IMR-90 (cell line): Measurements from ENCODE around the gene CFL2. TPM values are rescaled to one million over a fixed set of nuclear protein-coding genes. Genes with fewer than 3 reads are reported as not detected.
"Not testable (repeated sequence)": the region's sequence is repeated elsewhere in the genome, so short reads cannot be mapped to it uniquely, and the experiment has no call there.

Experiments used
- ATAC-seq: fragments of 200-7000 bp; cut with Tn5 transposase; 2 replicates; pipeline ENCODE4 v1.9.1; 2020; ENCODE audit warnings: low read depth, mild to moderate bottlenecking, moderate library complexity
- BruUV-seq: library from RNA; stranded (reverse); fragments of 400-500 nt; replicated peaks from 2 replicates; lab custom pipeline; 2021; lab: Mats Ljungman, UMichigan
- CTCF ChIA-PET: fragments of 300-600 bp; formaldehyde crosslinking; extraction: SDS; loops from one replicate; lab custom pipeline; 2021; ENCODE audit warnings: antibody characterized with exemption; lab: Yijun Ruan, JAX
- POLR2A ChIA-PET: fragments of 300-600 bp; sonication (Branson Sonifier 250); formaldehyde crosslinking; loops from one replicate; lab custom pipeline; 2022; ENCODE audit warnings: antibody characterized with exemption; ENCODE audit not compliant: unreplicated experiment; lab: Charles Lee
- DNase-seq: peaks from one replicate; pipeline ENCODE4 v3.0.0; 2013
- H2AFZ ChIP-seq: replicated peaks from 2 replicates; pipeline ENCODE3; 2013; ENCODE audit warnings: low read length, mild to moderate bottlenecking; ENCODE audit not compliant: poor library complexity
- H2AK5ac ChIP-seq: 2 replicates; pipeline ENCODE4 v1.6.1; 2013; ENCODE audit warnings: low read depth, low read length, inconsistent platforms
- H2AK9ac ChIP-seq: replicated peaks from 2 replicates; pipeline ENCODE3; 2013; ENCODE audit warnings: mild to moderate bottlenecking, low read depth, low read length, moderate library complexity; ENCODE audit not compliant: poor library complexity
- H2BK120ac ChIP-seq: 2 replicates; pipeline ENCODE4 v1.6.1; 2013; ENCODE audit warnings: low read depth, low read length, inconsistent platforms
- H2BK15ac ChIP-seq: 3 replicates; pipeline ENCODE4 v1.6.1; 2013; ENCODE audit warnings: low read depth, low read length, inconsistent platforms
- H2BK20ac ChIP-seq: 2 replicates; pipeline ENCODE4 v1.6.1; 2013; ENCODE audit warnings: low read depth, mild to moderate bottlenecking, inconsistent platforms, low read length, moderate library complexity
- H2BK5ac ChIP-seq: 2 replicates; pipeline ENCODE4 v1.6.1; 2013; ENCODE audit warnings: mild to moderate bottlenecking, low read depth, low read length, inconsistent platforms; ENCODE audit not compliant: poor library complexity, severe bottlenecking
- H3K14ac ChIP-seq: replicated peaks from 2 replicates; pipeline ENCODE4 v1.6.1; 2013; ENCODE audit warnings: low read depth, low read length, inconsistent platforms
- H3K18ac ChIP-seq: 2 replicates; pipeline ENCODE4 v1.6.1; 2013; ENCODE audit warnings: low read depth, low read length, control low read depth
- H3K23ac ChIP-seq: 2 replicates; pipeline ENCODE4 v1.6.1; 2013; ENCODE audit warnings: low read depth, low read length, inconsistent platforms
- H3K27ac ChIP-seq: 2 replicates; pipeline ENCODE4 v1.5.1; 2013; ENCODE audit warnings: mild to moderate bottlenecking, control low read depth, low read length; ENCODE audit not compliant: insufficient read depth
- H3K27me3 ChIP-seq: 2 replicates; pipeline ENCODE4 v1.6.1; 2013; ENCODE audit warnings: low read length; ENCODE audit not compliant: control insufficient read depth, insufficient read depth
- H3K36me3 ChIP-seq: 2 replicates; pipeline ENCODE4 v1.6.1; 2013; ENCODE audit warnings: low read length, mixed read lengths; ENCODE audit not compliant: control insufficient read depth, insufficient read depth
- H3K4ac ChIP-seq: 2 replicates; pipeline ENCODE4 v1.6.1; 2013; ENCODE audit warnings: low read depth, low read length, inconsistent platforms
- H3K4me1 ChIP-seq: 2 replicates; pipeline ENCODE4 v1.6.1; 2013; ENCODE audit warnings: low read length, mixed read lengths; ENCODE audit not compliant: control insufficient read depth, insufficient read depth
- H3K4me2 ChIP-seq: 2 replicates; pipeline ENCODE4 v1.6.1; 2013; ENCODE audit warnings: low read depth, mild to moderate bottlenecking, control low read depth, low read length, moderate library complexity
- H3K4me3 ChIP-seq: 2 replicates; pipeline ENCODE4 v1.5.1; 2013; ENCODE audit warnings: low read depth, mild to moderate bottlenecking, control low read depth, low read length, moderate library complexity; ENCODE audit not compliant: insufficient read depth
- H3K56ac ChIP-seq: 2 replicates; pipeline ENCODE4 v1.6.1; 2013; ENCODE audit warnings: low read length, inconsistent platforms; ENCODE audit not compliant: insufficient read depth; ENCODE audit errors: extremely low read depth
- H3K79me1 ChIP-seq, 2 experiments: 2 replicates each; pipeline ENCODE4 v1.6.1; 2013; ENCODE audit warnings: low read length in 2 of 2, inconsistent platforms in 1 of 2, low read depth in 1 of 2
- H3K9ac ChIP-seq: 2 replicates; pipeline ENCODE4 v1.6.1; 2013; ENCODE audit warnings: low read depth, low read length, control low read depth
- H3K9me1 ChIP-seq: 2 replicates; pipeline ENCODE4 v1.6.1; 2013; ENCODE audit warnings: low read length, inconsistent platforms; ENCODE audit not compliant: insufficient read depth
- H3K9me3 ChIP-seq: 2 replicates; pipeline ENCODE4 v1.6.1; 2013; ENCODE audit warnings: low read length; ENCODE audit not compliant: control insufficient read depth, insufficient read depth
- H4K20me1 ChIP-seq: 2 replicates; pipeline ENCODE4 v1.6.1; 2013; ENCODE audit warnings: low read length, inconsistent platforms; ENCODE audit not compliant: insufficient read depth
- H4K5ac ChIP-seq: 2 replicates; pipeline ENCODE4 v1.6.1; 2013; ENCODE audit warnings: mild to moderate bottlenecking, low read depth, low read length, control low read depth
- H4K8ac ChIP-seq, 2 experiments: 2 replicates each; pipeline ENCODE4 v1.6.1; 2013; ENCODE audit warnings: low read depth in 2 of 2, low read length in 2 of 2, control low read depth in 1 of 2, inconsistent platforms in 1 of 2
- H4K91ac ChIP-seq: 2 replicates; pipeline ENCODE4 v1.6.1; 2013; ENCODE audit warnings: low read depth, low read length, inconsistent platforms; ENCODE audit not compliant: insufficient read depth
- WGBS, 2 experiments: methylation state at CpG; one replicate each; pipeline versions ENCODE4 v1.1.5 to v1.1.7; 2013; ENCODE audit warnings: missing lambda C conversion rate in 2 of 2; ENCODE audit not compliant: insufficient read length in 1 of 2; ENCODE audit errors: extremely low coverage in 2 of 2; 5-methylcytosine and 5-hydroxymethylcytosine counted together
- dilution Hi-C: fragments of 300-500 bp; cut with HindIII; formaldehyde crosslinking; loops from one replicate; pipeline ENCODE4 v1.14.3; 2018; ENCODE audit warnings: low sequenced_read_pairs; ENCODE audit not compliant: unreplicated experiment
- in situ Hi-C: fragments of 300-500 bp; cut with MboI; formaldehyde crosslinking; loops from 3 replicates; pipeline ENCODE4 v1.14.3; 2019; ENCODE audit warnings: low sequenced_read_pairs, inconsistent platforms, mixed read lengths
- intact Hi-C: fragments of 100-400 bp; cut with micrococcal nuclease; formaldehyde crosslinking; loops from 2 replicates; pipeline ENCODE4 v1.10.0; 2022
- polyA plus RNA-seq, 3 experiments: library from polyadenylated mRNA; depleted of rRNA; stranded (reverse); fragments of >200 nt; gene quantifications; 2 replicates each; pipeline ENCODE4 v1.2.3, GENCODE V29; 2012; ENCODE audit warnings: low replicate concordance in 1 of 3
- total RNA-seq: library from RNA; depleted of rRNA; stranded (reverse); fragments of >200 nt; gene quantifications from 2 replicates; pipeline ENCODE4 v1.2.3, GENCODE V29; 2012

The CFL2 gene
- total and polyA plus RNA-seq, 2 of the 4 experiments (the other 2 are of a cell fraction) = 106 to 151 TPM

GRCh38 chr14:34694216-34694615, 20.2 kb downstream of the CFL2 start:
- CTCF ChIA-PET = interaction anchor here (0.6 kb wide), 1 partner anchor 31 kb away, joined by 4 read pairs; no protein-coding TSS in a partner anchor
- in situ Hi-C loops = not testable (repeated sequence)

More at GRCh38 chr14:34694216-34694615, 20.2 kb downstream of the CFL2 start:
- H3K56ac ChIP-seq, BruUV-seq, H2AFZ ChIP-seq, dilution Hi-C loops, H4K20me1 ChIP-seq, DNase-seq, POLR2A ChIA-PET, H2BK15ac ChIP-seq, H3K27me3 ChIP-seq, H3K4me3 ChIP-seq, H3K9me3 ChIP-seq, H3K23ac ChIP-seq, H3K79me1 ChIP-seq, H4K91ac ChIP-seq, H3K18ac ChIP-seq, H3K4me1 ChIP-seq, H3K36me3 ChIP-seq, H3K9ac ChIP-seq, H2BK120ac ChIP-seq, H3K9me1 ChIP-seq, H3K27ac ChIP-seq, H2BK5ac ChIP-seq, ATAC-seq, H3K4ac ChIP-seq, H3K4me2 ChIP-seq, H4K5ac ChIP-seq, H3K14ac ChIP-seq, H2AK9ac ChIP-seq, H2AK5ac ChIP-seq, H2BK20ac ChIP-seq, intact Hi-C loops, H4K8ac ChIP-seq: not testable (repeated sequence)
- WGBS, 2 experiments = 96% methylated on average over 4 of the region's 16 CpGs; no CpG with 5 or more reads in 1 of the 2 experiments
